Activated CD4-positive, alpha-beta memory T cell treated with anti-CD3 and anti-CD28 coated beads for 36 hours (primary cell): ENCODE data around the gene CDC42SE2. TPM values are rescaled to one million over a fixed set of nuclear protein-coding genes. Genes with fewer than 3 reads are reported as not detected.

Source experiments
- CTCF ChIA-PET: fragments of 350-600 bp; sonication (Branson Sonifier 250); formaldehyde crosslinking; loops from one replicate; lab custom pipeline; 2021; ENCODE audit warnings: antibody characterized with exemption, inconsistent platforms; lab: Charles Lee
- POLR2A ChIA-PET: fragments of 350-600 bp; sonication (Branson Sonifier 250); formaldehyde crosslinking; loops from one replicate; lab custom pipeline; 2021; ENCODE audit warnings: antibody characterized with exemption; lab: Charles Lee
- DNase-seq: peaks from one replicate; pipeline ENCODE4 v3.0.0-alpha.2; 2020
- H3K27ac Mint-ChIP-seq: one replicate; pipeline ENCODE4 v1.8.0; 2021; ENCODE audit warnings: mixed read lengths
- H3K27me3 Mint-ChIP-seq: one replicate; pipeline ENCODE4 v1.8.0; 2021; ENCODE audit warnings: mixed read lengths
- H3K36me3 Mint-ChIP-seq: one replicate; pipeline ENCODE4 v1.8.0; 2021; ENCODE audit warnings: mixed read lengths
- H3K4me1 Mint-ChIP-seq: one replicate; pipeline ENCODE4 v1.8.0; 2021; ENCODE audit warnings: low read depth, mixed read lengths
- H3K4me3 Mint-ChIP-seq: one replicate; pipeline ENCODE4 v1.8.0; 2021; ENCODE audit warnings: mild to moderate bottlenecking, mixed read lengths
- H3K9me3 Mint-ChIP-seq: one replicate; pipeline ENCODE4 v1.8.0; 2021; ENCODE audit warnings: mixed read lengths
- intact Hi-C: fragments of 100-400 bp; cut with micrococcal nuclease; formaldehyde crosslinking; loops from one replicate; pipeline ENCODE4 v1.15.1; 2023
- total RNA-seq, 2 experiments: library from RNA; stranded (reverse); gene quantifications; one replicate each; pipeline ENCODE4 v1.2.3, GENCODE V29; 2021

CDC42SE2 gene, protein sequence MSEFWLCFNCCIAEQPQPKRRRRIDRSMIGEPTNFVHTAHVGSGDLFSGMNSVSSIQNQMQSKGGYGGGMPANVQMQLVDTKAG
- total RNA-seq = 100 to 1,000 TPM; 103 to 104 TPM

DNA sequence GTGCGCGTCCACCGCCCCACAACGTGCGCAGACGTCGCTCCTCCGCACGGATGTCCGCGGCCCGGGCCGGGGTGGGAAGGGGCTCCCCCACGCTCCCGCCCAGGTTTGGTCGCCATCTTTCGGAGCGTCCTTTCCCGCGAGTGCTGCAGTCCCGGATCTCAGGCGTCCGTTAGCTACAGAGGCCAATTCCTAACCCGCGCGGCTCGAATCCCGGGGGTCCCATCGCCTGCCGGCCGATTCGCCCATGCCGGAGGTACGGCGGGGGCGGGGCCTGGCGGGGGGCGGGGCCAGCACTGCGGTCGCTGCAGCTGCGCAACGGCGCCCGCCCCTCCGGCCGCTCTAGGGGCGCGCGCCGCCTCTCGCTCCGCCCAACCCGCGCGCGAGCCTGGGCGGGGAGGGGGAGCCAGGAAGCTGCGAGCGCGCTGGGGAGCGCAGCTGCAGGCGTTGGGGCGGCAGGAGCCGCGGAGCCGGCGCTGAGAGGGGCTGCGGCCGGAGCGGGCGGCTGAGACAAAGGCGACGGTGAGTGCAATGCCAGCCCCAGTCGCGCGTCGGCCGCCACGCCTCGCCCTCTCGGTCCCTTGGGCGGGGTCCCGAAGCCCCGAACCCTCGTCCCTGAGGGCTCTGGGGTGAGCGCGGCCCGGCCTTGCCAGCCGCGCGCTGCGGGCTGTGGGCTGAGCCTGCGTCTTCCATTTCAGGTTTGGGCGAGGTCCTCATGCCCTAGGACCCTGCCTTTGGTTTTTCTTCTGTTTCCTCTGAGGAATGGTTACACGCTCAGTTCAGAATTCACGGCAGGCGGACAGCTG, at the start of gene CDC42SE2:
TSS of gene CDC42SE2 (plus strand) at position 406 of the 803 bp plus-strand sequence. CDS start 95,441 bp downstream, outside the sequence.
- H3K4me1 Mint-ChIP-seq = peaks cover 48% of the 10 kb centered on the region
- peak; percentile 88 for DNase-seq
- peaks cover 33% of the 10 kb centered on the region for H3K36me3 Mint-ChIP-seq
- POLR2A ChIA-PET = interaction anchor here (0.7 to 5.4 kb wide), 26 partner anchors 8 to 150 kb away, joined by 3 to 73 read pairs (median 6); partner anchors contain the start of gene HINT1
- H3K4me3 Mint-ChIP-seq = peak within 1 kb of the TSS; percentile 89
- H3K27me3 Mint-ChIP-seq = no peaks in the 10 kb centered on the region
- H3K9me3 Mint-ChIP-seq = no peaks in the 10 kb centered on the region
- H3K27ac Mint-ChIP-seq = peak within 1 kb of the TSS; percentile 95
- CTCF ChIA-PET = interaction anchor here (1.1 to 5.0 kb wide), 15 partner anchors 9 to 132 kb away, joined by 3 to 43 read pairs (median 6); partner anchors contain the start of gene HINT1
- intact Hi-C loops = loop anchor here (1.0 to 2.0 kb wide), 4 partner anchors 8 to 273 kb away; no protein-coding TSS in a partner anchor

DNA sequence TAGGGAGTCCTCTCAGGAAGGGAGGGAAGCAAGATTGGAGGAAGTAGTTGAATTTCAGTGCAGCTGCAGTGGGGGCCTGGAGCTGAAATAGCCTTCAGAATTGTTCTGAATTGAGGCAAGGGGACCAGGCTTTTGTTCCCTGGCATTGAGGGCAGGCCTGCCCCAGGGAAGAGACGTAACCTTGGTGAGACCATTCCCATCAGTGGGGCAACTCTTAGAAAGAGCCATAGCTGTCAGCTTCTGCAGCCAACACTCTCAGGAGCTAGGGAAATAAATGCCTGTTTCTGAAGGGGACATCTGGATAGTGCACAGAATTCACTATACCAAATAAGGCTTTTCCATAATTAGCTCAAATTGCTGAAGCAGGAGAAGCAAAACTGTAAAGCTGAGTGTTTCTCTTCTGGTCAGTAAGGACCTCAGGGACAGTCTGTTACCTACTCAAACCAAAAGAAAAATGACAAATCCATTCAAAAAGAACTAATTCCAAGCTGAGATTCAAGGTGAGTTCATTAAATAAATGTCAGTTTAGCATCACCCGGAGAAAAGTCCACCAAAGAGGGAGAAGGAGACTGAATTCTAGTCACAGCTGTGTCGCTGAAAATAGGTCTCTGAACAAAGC, 49.1 kb upstream of the CDC42SE2 start:
- Mint-ChIP-seq H3K27ac (no peak overlapping the region), H3K36me3 (no peaks in the 10 kb centered on the region), H3K4me3 (no peak overlapping the region), H3K4me1 (peaks cover 55% of the 10 kb centered on the region), H3K9me3 (no peaks in the 10 kb centered on the region), H3K27me3 (no peaks in the 10 kb centered on the region)
- CTCF ChIA-PET = interaction anchor here (1.3 kb wide), 1 partner anchor 201 kb away, joined by 3 read pairs; no protein-coding TSS in a partner anchor
- intact Hi-C loops = no loop called here
- POLR2A ChIA-PET = no interaction called here
- DNase-seq = no peak

DNA sequence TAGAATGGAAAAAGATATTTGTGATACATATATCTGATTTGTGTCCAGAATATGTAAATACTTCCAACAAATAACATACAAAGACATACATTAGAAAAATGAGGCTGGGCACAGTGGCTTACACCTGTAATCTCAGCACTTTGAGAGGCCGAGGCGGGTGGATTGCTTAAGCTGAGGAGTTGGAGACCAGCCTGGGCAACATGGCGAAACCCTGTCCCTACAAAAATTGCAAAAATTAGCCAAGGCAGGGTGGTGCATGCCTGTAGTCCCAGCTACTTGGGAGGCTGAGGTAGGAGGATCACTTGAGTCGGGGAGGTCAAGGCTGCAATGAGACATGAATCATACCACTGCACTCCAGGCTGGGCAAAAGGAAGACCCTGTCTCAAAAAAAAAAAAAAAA, 46.1 kb upstream of the CDC42SE2 start:
- POLR2A ChIA-PET = no interaction called here
- H3K4me1 Mint-ChIP-seq = peaks cover 43% of the 10 kb centered on the region
- no peak overlapping the region for H3K27ac Mint-ChIP-seq
- no peaks in the 10 kb centered on the region for H3K27me3 Mint-ChIP-seq
- intact Hi-C loops = loop anchor here (1.0 to 2.0 kb wide), 3 partner anchors 8 to 47 kb away; partner anchors contain the start of gene LYRM7
- no peaks in the 10 kb centered on the region for H3K9me3 Mint-ChIP-seq
- H3K4me3 Mint-ChIP-seq = no peak overlapping the region
- CTCF ChIA-PET = interaction anchor here (1.3 kb wide), 1 partner anchor 164 kb away, joined by 3 read pairs; no protein-coding TSS in a partner anchor
- DNase-seq = no peak
- no peaks in the 10 kb centered on the region for H3K36me3 Mint-ChIP-seq

DNA sequence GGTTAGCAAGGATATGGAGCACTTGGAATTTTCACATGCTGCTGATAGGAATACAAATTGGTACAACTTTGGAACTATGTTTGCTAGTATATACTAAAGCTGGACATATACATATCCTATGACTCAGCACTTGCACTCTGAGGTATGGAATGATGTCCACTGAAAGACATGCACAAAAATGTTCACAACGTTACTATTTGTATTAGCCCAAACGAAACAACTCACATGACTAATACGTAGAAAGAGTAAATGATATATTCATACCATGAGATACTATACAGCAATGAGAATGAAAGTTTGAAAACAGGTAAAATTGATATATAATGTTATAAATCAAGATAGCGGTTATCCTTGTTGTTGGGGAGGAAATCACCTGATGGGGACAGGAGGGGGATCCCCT, 45.5 kb upstream of the CDC42SE2 start:
- Mint-ChIP-seq H3K27ac (no peak overlapping the region), H3K9me3 (no peaks in the 10 kb centered on the region), H3K36me3 (no peaks in the 10 kb centered on the region), H3K4me3 (no peak overlapping the region), H3K27me3 (no peaks in the 10 kb centered on the region), H3K4me1 (peaks cover 43% of the 10 kb centered on the region)
- intact Hi-C loops = loop anchor here (1.0 to 2.0 kb wide), 3 partner anchors 9 to 48 kb away; partner anchors contain the start of gene LYRM7
- POLR2A ChIA-PET = no interaction called here
- DNase-seq = no peak
- CTCF ChIA-PET = no interaction called here

DNA sequence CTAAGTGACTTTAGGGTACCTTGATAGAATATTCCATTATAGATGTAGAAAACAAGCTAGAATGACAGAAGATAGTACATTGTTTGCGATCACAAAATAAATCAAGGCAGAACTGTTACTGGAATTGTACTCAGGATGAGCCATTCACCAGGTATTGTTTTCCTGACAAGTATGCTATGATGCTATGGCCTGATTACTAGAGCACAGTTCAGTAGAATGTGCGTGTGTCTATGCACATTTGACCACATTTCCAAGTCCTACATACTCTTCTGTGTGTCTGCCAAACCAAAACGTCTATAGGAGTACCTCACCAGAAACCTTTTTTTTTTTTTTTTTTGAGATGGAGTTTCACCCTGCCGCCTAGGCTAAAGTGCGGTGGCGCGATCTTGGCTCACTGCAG, 43.3 kb upstream of the CDC42SE2 start:
- no peaks in the 10 kb centered on the region for H3K27me3 Mint-ChIP-seq
- no peak overlapping the region for H3K4me3 Mint-ChIP-seq
- H3K9me3 Mint-ChIP-seq = no peaks in the 10 kb centered on the region
- intact Hi-C loops = no loop called here
- ChIA-PET CTCF (interaction anchor here (0.7 kb wide), 1 partner anchor 30 kb away, joined by 3 read pairs; no protein-coding TSS in a partner anchor), POLR2A (interaction anchor here (0.6 to 1.5 kb wide), 2 partner anchors 31 to 36 kb away, joined by 3 read pairs; no protein-coding TSS in a partner anchor)
- H3K4me1 Mint-ChIP-seq = peaks cover 35% of the 10 kb centered on the region
- no peaks in the 10 kb centered on the region for H3K36me3 Mint-ChIP-seq
- H3K27ac Mint-ChIP-seq = no peak overlapping the region
- DNase-seq = no peak

DNA sequence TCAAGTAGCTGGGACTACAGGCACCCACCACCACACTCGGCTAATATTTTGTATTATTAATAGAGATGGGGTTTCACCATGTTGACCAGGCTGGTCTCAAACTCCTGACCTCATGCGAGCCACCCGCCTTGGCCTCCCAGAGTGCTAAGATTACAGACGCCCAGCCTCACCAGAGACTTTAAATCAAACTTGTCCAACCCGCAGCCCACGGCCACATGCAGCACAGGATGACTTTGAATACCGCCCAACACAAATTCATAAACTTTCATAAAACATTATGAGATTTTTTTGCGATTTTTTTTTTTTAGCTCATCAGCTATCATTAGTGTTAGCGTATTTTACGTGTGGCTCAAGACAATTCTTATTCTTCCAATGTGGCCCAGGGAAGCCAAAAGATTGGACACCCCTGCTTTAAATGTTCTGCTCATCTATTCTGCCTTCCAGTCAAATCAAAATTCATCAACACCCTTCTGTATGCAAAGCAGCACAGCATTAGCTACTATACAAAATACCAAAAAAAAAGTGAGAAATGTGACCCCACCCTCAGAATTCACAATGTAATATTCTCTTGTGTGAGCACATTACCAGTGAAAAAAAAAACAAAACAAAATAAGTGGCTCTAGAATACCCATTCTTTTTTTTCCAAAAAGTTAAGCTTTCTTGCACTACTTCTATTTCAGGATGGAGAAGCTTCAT, 42.7 kb upstream of the CDC42SE2 start:
- no peaks in the 10 kb centered on the region for H3K9me3 Mint-ChIP-seq
- DNase-seq = no peak
- H3K36me3 Mint-ChIP-seq = no peaks in the 10 kb centered on the region
- H3K27ac Mint-ChIP-seq = no peak overlapping the region
- intact Hi-C loops = no loop called here
- H3K27me3 Mint-ChIP-seq = no peaks in the 10 kb centered on the region
- H3K4me3 Mint-ChIP-seq = no peak overlapping the region
- POLR2A ChIA-PET = interaction anchor here (0.6 to 1.9 kb wide), 4 partner anchors 32 to 193 kb away, joined by 3 to 4 read pairs (median 3); no protein-coding TSS in a partner anchor
- H3K4me1 Mint-ChIP-seq = peaks cover 35% of the 10 kb centered on the region
- CTCF ChIA-PET = interaction anchor here (0.7 kb wide), 1 partner anchor 29 kb away, joined by 3 read pairs; no protein-coding TSS in a partner anchor

DNA sequence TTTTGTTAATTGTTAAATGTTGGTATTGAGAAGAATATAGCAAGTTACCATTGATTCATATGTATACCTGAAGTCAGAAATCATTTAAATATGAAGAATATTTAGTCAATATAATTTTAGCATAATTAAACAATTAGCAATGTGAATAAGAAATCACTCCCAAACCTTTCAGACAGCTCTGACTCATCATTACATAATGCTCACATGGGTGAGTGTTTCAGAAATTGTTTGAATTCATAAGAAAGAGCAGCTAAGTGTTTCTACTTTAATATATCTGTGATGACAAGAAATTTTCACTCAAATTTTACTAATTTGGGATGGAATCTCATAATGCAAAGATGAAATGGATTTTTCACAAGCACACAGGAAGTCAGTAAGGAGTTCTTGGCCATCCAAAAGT, 42.0 kb upstream of the CDC42SE2 start:
- no peak for DNase-seq
- no peaks in the 10 kb centered on the region for H3K27me3 Mint-ChIP-seq
- H3K4me3 Mint-ChIP-seq = no peak overlapping the region
- ChIA-PET POLR2A (interaction anchor here (0.5 to 1.9 kb wide), 6 partner anchors 13 to 192 kb away, joined by 3 to 8 read pairs (median 4); no protein-coding TSS in a partner anchor), CTCF (interaction anchor here (0.7 kb wide), 1 partner anchor 160 kb away, joined by 3 read pairs; no protein-coding TSS in a partner anchor)
- peaks cover 35% of the 10 kb centered on the region for H3K4me1 Mint-ChIP-seq
- H3K27ac Mint-ChIP-seq = no peak overlapping the region
- no peaks in the 10 kb centered on the region for H3K9me3 Mint-ChIP-seq
- intact Hi-C loops = no loop called here
- no peaks in the 10 kb centered on the region for H3K36me3 Mint-ChIP-seq

DNA sequence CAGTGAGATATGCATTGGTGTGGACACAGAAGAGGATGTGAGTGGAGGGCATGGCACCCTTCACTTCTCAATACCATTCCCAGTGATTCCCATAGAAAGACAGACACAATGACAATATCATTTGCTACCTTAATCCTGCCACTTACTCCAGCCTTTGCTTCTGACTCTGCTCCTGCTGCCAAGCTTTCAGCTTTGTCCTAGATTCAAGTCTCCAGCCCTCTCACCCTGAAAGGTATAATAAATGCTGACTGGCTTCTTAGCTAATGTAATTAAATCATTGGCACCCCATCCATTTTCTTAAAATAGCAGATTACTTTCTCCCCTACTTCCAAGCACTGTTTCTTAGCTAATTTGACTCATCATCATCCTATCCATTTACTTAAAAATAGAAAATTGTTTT, 41.1 kb upstream of the CDC42SE2 start:
- H3K4me3 Mint-ChIP-seq = no peak overlapping the region
- H3K9me3 Mint-ChIP-seq = no peaks in the 10 kb centered on the region
- intact Hi-C loops = no loop called here
- no peaks in the 10 kb centered on the region for H3K27me3 Mint-ChIP-seq
- no peaks in the 10 kb centered on the region for H3K36me3 Mint-ChIP-seq
- ChIA-PET CTCF (no interaction called here), POLR2A (interaction anchor here (1.5 to 1.9 kb wide), 2 partner anchors 14 to 30 kb away, joined by 4 to 5 read pairs; no protein-coding TSS in a partner anchor)
- no peak overlapping the region for H3K27ac Mint-ChIP-seq
- peaks cover 29% of the 10 kb centered on the region for H3K4me1 Mint-ChIP-seq
- DNase-seq = no peak

DNA sequence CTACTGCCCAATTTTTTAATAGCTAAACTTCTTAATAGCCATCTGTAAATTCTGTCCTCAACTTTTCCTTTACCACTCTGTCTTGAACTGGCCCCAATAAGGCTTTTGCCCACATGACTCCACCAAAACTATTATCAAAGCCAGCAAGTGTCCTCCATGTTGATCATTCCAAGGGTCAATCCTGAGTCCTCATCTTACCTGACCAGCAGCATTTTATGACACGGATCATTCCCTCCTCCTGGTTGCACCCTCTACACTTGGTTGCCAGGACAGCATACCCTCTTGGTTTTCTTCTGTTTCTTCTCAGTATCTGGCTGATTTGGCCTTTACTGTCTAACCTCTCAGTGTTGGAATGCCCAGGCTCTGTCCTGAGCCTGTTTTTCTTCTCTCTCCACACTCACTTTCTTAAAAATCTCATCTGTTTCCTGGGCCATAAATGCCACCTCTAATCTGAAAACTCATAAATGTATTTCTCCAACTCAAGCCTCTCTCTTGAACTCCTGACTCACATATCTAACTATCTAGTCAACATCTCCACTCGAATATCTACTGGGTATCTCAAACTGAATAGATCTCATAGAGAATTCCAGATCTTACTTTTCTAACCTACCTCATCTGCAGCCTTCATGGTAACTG, 40.0 kb upstream of the CDC42SE2 start:
- intact Hi-C loops = loop anchor here (1.0 kb wide), 3 partner anchors 15 to 134 kb away; no protein-coding TSS in a partner anchor
- ChIA-PET POLR2A (interaction anchor here (1.0 kb wide), 1 partner anchor 41 kb away, joined by 3 read pairs; no protein-coding TSS in a partner anchor), CTCF (no interaction called here)
- DNase-seq = no peak
- H3K9me3 Mint-ChIP-seq = no peaks in the 10 kb centered on the region
- H3K4me3 Mint-ChIP-seq = no peak overlapping the region
- peaks cover 18% of the 10 kb centered on the region for H3K4me1 Mint-ChIP-seq
- H3K27me3 Mint-ChIP-seq = no peaks in the 10 kb centered on the region
- H3K27ac Mint-ChIP-seq = no peak overlapping the region
- H3K36me3 Mint-ChIP-seq = no peaks in the 10 kb centered on the region

DNA sequence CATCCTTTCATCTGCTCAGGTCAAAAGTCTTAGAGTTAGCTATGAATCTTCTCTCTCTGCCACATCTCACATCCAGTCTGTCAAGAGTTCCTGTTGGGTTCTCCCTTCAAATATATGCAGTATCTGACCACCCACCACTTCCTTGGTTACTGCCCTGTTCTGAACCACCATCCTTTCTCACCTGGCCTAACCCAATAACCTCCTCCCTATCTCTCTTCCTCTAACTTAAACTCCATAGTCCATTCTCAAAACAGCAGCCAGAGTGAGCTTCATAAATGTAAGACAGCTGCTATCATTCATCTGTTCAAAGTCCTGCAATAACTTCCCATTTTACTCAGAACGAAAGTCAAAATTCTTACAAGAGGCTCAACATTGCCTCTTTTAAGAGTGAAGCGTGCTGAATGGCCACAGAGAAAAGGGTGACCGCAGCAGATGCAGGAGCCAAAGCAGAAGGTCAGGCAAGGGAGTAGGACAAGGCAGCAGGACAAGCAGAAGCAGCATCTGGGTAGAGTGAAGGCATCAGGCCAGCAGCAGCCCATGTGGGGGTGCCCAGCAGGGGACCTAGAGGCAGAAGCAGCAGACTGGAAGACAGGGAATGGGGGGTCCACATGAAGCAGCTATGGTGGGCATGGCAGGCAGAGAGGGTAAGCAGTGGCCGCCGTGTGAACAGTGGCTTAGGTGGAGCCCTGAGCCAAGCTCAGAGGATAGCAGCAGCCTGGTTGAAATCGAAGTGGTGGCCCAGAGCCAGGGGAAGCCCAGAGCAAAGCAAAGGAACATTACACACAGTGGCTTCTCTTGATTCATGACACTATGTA, 39.3 kb upstream of the CDC42SE2 start:
- intact Hi-C loops = loop anchor here (1.0 kb wide), 3 partner anchors 15 to 134 kb away; no protein-coding TSS in a partner anchor
- peak; percentile 34 for DNase-seq
- Mint-ChIP-seq H3K27me3 (no peaks in the 10 kb centered on the region), H3K4me1 (peaks cover 12% of the 10 kb centered on the region), H3K36me3 (no peaks in the 10 kb centered on the region), H3K9me3 (no peaks in the 10 kb centered on the region), H3K4me3 (no peak overlapping the region), H3K27ac (no peak overlapping the region)
- ChIA-PET POLR2A (interaction anchor here (1.0 to 1.5 kb wide), 2 partner anchors 15 to 41 kb away, joined by 3 to 4 read pairs; no protein-coding TSS in a partner anchor), CTCF (no interaction called here)
